ENCODE results near the gene DYNLRB1.

- TF ChIP-seq POLR2AphosphoS5 (IDR thresholded peaks at IDR 0.05): no peak
- TF ChIP-seq CTCF (IDR thresholded peaks at IDR 0.05): no peak
- no peak for TF ChIP-seq POLR2A (IDR thresholded peaks at IDR 0.05)
- TF ChIP-seq EP300 (IDR thresholded peaks at IDR 0.05): no peak
Observed at GRCh38 chr20:34583544-34583943, 67.3 kb downstream of the DYNLRB1 start.
